Keratinocyte (primary cell): ENCODE results near the gene ATAD2B. TPM values are rescaled to one million over a fixed set of nuclear protein-coding genes. Genes with fewer than 3 reads are reported as not detected.

Experiments
- DNase-seq: peaks from one replicate; pipeline ENCODE4 v3.0.0-alpha.2; 2011; ENCODE audit warnings: low read depth, missing footprints, low spot score
- FAIRE-seq: peaks from 2 replicates; lab custom pipeline; 2011; peaks lifted over from hg19 to GRCh38; lab: Jason Lieb, UNC
- H2AFZ ChIP-seq: 2 replicates; pipeline ENCODE4 v1.6.0; 2012; ENCODE audit warnings: low read length, control low read depth, inconsistent platforms; ENCODE audit not compliant: control insufficient read depth
- H3K27ac ChIP-seq: 2 replicates; pipeline ENCODE4 v1.5.1; 2011; ENCODE audit warnings: low read length; ENCODE audit not compliant: control insufficient read depth, insufficient read depth
- H3K27me3 ChIP-seq: 3 replicates; pipeline ENCODE4 v1.6.0; 2011; ENCODE audit warnings: low read length; ENCODE audit not compliant: control insufficient read depth, insufficient read depth; ENCODE audit errors: extremely low read depth
- H3K36me3 ChIP-seq, 2 experiments: 2 replicates in 1 of 2; 3 replicates in 1 of 2; pipeline ENCODE4 v1.5.1; 2011; ENCODE audit warnings: low read length in 2 of 2, mild to moderate bottlenecking in 1 of 2; ENCODE audit not compliant: control insufficient read depth in 2 of 2, insufficient read depth in 2 of 2; ENCODE audit errors: extremely low read depth in 1 of 2
- H3K4me1 ChIP-seq: 3 replicates; pipeline ENCODE4 v1.5.1; 2011; ENCODE audit warnings: low read length; ENCODE audit not compliant: control insufficient read depth, insufficient read depth; ENCODE audit errors: extremely low read depth
- H3K4me2 ChIP-seq: 3 replicates; pipeline ENCODE4 v1.6.0; 2011; ENCODE audit warnings: low read depth, low read length; ENCODE audit not compliant: control insufficient read depth, insufficient read depth; ENCODE audit errors: extremely low read depth
- H3K4me3 ChIP-seq, 3 experiments: fragments of 200-600 bp in 1 of 3; sonication (generic) in 1 of 3; 2 replicates in 2 of 3; 3 replicates in 1 of 3; pipeline ENCODE4 v1.5.1; 2011 to 2016; ENCODE audit warnings: low read length in 3 of 3, mild to moderate bottlenecking in 3 of 3, control low read depth in 2 of 3, inconsistent platforms in 1 of 3, low read depth in 1 of 3, mixed read lengths in 1 of 3, mixed run types in 1 of 3, moderate library complexity in 1 of 3; ENCODE audit not compliant: control insufficient read depth in 2 of 3, insufficient read depth in 2 of 3; ENCODE audit errors: extremely low read depth in 1 of 3
- H3K79me2 ChIP-seq: 2 replicates; pipeline ENCODE4 v1.6.0; 2012; ENCODE audit warnings: low read length; ENCODE audit not compliant: control insufficient read depth, insufficient read depth
- H3K9ac ChIP-seq: 3 replicates; pipeline ENCODE4 v1.6.0; 2011; ENCODE audit warnings: low read length; ENCODE audit not compliant: control insufficient read depth, insufficient read depth; ENCODE audit errors: extremely low read depth
- H3K9me1 ChIP-seq: 3 replicates; pipeline ENCODE4 v1.6.0; 2011; ENCODE audit warnings: low read length; ENCODE audit not compliant: control insufficient read depth, insufficient read depth; ENCODE audit errors: extremely low read depth
- H3K9me3 ChIP-seq: 2 replicates; pipeline ENCODE4 v1.5.1; 2012; ENCODE audit warnings: low read depth, low read length; ENCODE audit not compliant: control insufficient read depth
- H4K20me1 ChIP-seq: 3 replicates; pipeline ENCODE4 v1.6.0; 2011; ENCODE audit warnings: low read length; ENCODE audit not compliant: control insufficient read depth, insufficient read depth; ENCODE audit errors: extremely low read depth
- CTCF ChIP-seq, 3 experiments: IDR thresholded peaks in 1 of 3; conservative IDR thresholded peaks in 1 of 3; optimal IDR thresholded peaks in 1 of 3; 2 replicates in 2 of 3; 3 replicates in 1 of 3; pipeline versions ENCODE3 to v1.5.1; 2011; ENCODE audit warnings: low read length in 3 of 3, mild to moderate bottlenecking in 3 of 3, moderate library complexity in 2 of 3, control low read depth in 1 of 3, inconsistent platforms in 1 of 3; ENCODE audit not compliant: insufficient read depth in 2 of 3; ENCODE audit errors: extremely low read depth in 1 of 3
- EZH2 ChIP-seq: IDR thresholded peaks from one replicate; pipeline ENCODE4 v1.6.1; 2012; ENCODE audit warnings: inconsistent platforms, mild to moderate bottlenecking, low read length, moderate library complexity
- dilution Hi-C: fragments of 300-500 bp; cut with MboI; formaldehyde crosslinking; loops from one replicate; pipeline ENCODE4 v1.7.0; 2020; ENCODE audit warnings: low sequenced_read_pairs; ENCODE audit not compliant: extremely low pct_ligation_motif_present
- polyA plus RNA-seq, 5 experiments: library from polyadenylated mRNA; depleted of rRNA in 3 of 5; stranded (reverse) in 3 of 5; stranded (forward) in 1 of 5; unstranded in 1 of 5; fragments of >200 nt; gene quantifications; 1 replicate in 1 of 5; 2 replicates in 3 of 5; 3 replicates in 1 of 5; pipeline versions ENCODE4 v1.2.1 to v1.2.3, GENCODE V29; 2011 to 2012; ENCODE audit warnings: missing spikeins in 2 of 5, low read depth in 1 of 5, low replicate concordance in 1 of 5

The ATAD2B gene
- polyA plus RNA-seq, 1 donor (not counting 4 experiments of a cell fraction or from before 2014, with no cell fraction given), result 4.4 TPM

GRCh38 chr2:23784971-23785370 lies 142.0 kb downstream of the ATAD2B start:
- no peak overlapping the region for H3K27ac ChIP-seq
- no peaks in the 10 kb centered on the region for H3K27me3 ChIP-seq
- no peak overlapping the region for H3K4me2 ChIP-seq
- DNase-seq, result no peak
- no peaks in the 10 kb centered on the region for H3K79me2 ChIP-seq
- peaks cover 15% of the 10 kb centered on the region for H3K4me1 ChIP-seq
- H3K9me3 ChIP-seq, result no peaks in the 10 kb centered on the region
- H3K36me3 ChIP-seq, result peaks cover 0 to 1% of the 10 kb centered on the region in 2 experiments
- no peak for FAIRE-seq
- H4K20me1 ChIP-seq, result no peaks in the 10 kb centered on the region
- H3K4me3 ChIP-seq, result no peak overlapping the region
- H3K9me1 ChIP-seq, result no peaks in the 10 kb centered on the region
- no peak overlapping the region for H3K9ac ChIP-seq
- dilution Hi-C loops, result no loop called here
- H2AFZ ChIP-seq, result no peak overlapping the region
- TF ChIP-seq EZH2 (no peak), CTCF (optimal IDR thresholded peaks at IDR 0.05 in 1 of 3, IDR thresholded peaks at IDR 0.05 in 1 of 3, conservative IDR thresholded peaks at IDR 0.05 in 1 of 3; ENCODE audit: extremely low read depth in 1 of 3, insufficient read depth in 2 of 3, low read length in 3 of 3) (no peak)

GRCh38 chr2:23782646-23783045 lies 144.3 kb downstream of the ATAD2B start:
- H3K4me2 ChIP-seq, result no peak overlapping the region
- FAIRE-seq (no peak), DNase-seq (no peak)
- no peaks in the 10 kb centered on the region for H3K9me3 ChIP-seq
- no peaks in the 10 kb centered on the region for H3K27me3 ChIP-seq
- TF ChIP-seq EZH2, result no peak
- TF ChIP-seq CTCF (optimal IDR thresholded peaks at IDR 0.05 in 1 of 3, IDR thresholded peaks at IDR 0.05 in 1 of 3, conservative IDR thresholded peaks at IDR 0.05 in 1 of 3; ENCODE audit: extremely low read depth in 1 of 3, insufficient read depth in 2 of 3, low read length in 3 of 3), result no peak
- no peak overlapping the region for H3K27ac ChIP-seq
- no peaks in the 10 kb centered on the region for H4K20me1 ChIP-seq
- no peaks in the 10 kb centered on the region for H3K9me1 ChIP-seq
- H3K9ac ChIP-seq, result no peak overlapping the region
- dilution Hi-C loops, result no loop called here
- H3K4me3 ChIP-seq, result no peak overlapping the region
- H3K4me1 ChIP-seq, result no peaks in the 10 kb centered on the region
- H3K36me3 ChIP-seq, result peaks cover 0 to 1% of the 10 kb centered on the region in 2 experiments
- no peaks in the 10 kb centered on the region for H3K79me2 ChIP-seq
- H2AFZ ChIP-seq, result no peak overlapping the region
